ENCODE measurements around the gene CAMK2N1. TPM values are rescaled to one million over a fixed set of nuclear protein-coding genes. Genes with fewer than 3 reads are reported as not detected.

CAMK2N1 gene
- total RNA-seq, 1 donor from 2014 or later, result 13.2 TPM

- Mint-ChIP-seq H3K4me3 (ENCODE audit: unreplicated experiment) (no peak overlapping the region), H3K27ac (ENCODE audit: unreplicated experiment) (no peak overlapping the region), H3K4me1 (ENCODE audit: low read depth) (no peaks in the 10 kb centered on the region), H3K36me3 (ENCODE audit: low read depth) (peaks cover 10% of the 10 kb centered on the region), H3K27me3 (ENCODE audit: low read depth) (no peaks in the 10 kb centered on the region), H3K9me3 (ENCODE audit: low read depth) (no peaks in the 10 kb centered on the region)
- TF ChIP-seq CTCF (IDR thresholded peaks at IDR 0.05), result no peak
- DNase-seq (ENCODE audit: low spot score), result no peak
Observed at GRCh38 chr1:20496241-20496661, 10.2 kb upstream of the CAMK2N1 start.

DNA sequence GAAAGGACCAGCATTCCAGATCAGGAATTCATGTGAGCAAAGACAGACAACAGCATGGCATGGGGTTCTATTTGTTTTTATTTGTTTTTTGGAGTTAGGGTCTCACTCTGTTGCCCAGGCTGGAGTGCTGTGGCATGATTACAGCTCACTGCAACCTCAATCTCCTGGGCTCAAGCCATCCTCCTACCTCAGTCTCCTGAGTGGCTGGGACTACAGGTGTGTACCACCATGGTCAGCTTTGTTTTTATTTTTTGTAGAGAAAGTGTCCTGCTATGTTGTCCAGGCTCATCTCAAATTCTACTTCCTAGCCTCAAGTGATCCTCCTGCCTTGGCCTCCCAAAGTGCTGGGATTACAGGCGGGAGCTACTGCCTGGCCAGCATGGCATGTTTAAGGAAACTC, 9.7 kb upstream of the CAMK2N1 start:
- Mint-ChIP-seq H3K4me1 (ENCODE audit: low read depth) (no peaks in the 10 kb centered on the region), H3K27me3 (ENCODE audit: low read depth) (no peaks in the 10 kb centered on the region), H3K36me3 (ENCODE audit: low read depth) (peaks cover 8% of the 10 kb centered on the region), H3K27ac (ENCODE audit: unreplicated experiment) (peak overlapping the region; percentile 71), H3K9me3 (ENCODE audit: low read depth) (no peaks in the 10 kb centered on the region), H3K4me3 (ENCODE audit: unreplicated experiment) (no peak overlapping the region)
- TF ChIP-seq CTCF (IDR thresholded peaks at IDR 0.05), result no peak
- DNase-seq (ENCODE audit: low spot score), result no peak

DNA sequence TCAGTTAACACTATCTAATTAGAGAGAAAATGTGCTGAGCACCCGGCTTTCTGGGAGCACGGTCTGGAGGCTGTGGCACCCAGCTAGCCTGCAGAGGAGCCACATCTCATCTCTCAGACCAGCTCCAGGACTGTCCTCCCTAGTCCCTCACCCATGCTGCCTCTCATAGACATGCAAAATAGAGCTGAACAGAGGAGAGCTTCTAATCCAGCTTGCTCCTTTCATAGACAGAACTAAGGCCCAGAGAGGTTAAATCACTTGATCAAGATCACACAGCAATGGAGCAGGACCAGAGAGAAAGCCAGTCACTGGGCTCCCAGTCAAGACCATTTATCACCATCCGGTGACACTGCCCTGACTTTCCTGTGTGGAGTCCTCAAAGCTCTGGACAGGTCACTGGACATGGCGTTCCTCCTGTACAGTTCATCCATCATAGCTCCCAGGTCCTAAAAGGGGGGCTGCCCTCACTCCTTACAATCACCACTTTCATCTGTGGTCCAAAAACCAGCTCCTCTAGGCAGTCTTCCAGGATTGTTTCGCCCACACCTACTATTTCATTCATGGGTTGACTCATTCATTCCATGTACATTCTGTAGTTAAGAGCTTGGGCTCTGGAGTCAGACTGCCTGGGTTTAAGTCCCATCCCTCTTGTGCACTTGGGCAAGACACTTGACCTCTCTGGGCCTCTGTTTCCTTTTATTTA, 8.8 kb upstream of the CAMK2N1 start:
- H3K36me3 Mint-ChIP-seq (ENCODE audit: low read depth), result peaks cover 4% of the 10 kb centered on the region
- H3K27ac Mint-ChIP-seq (ENCODE audit: unreplicated experiment), result no peak overlapping the region
- H3K4me1 Mint-ChIP-seq (ENCODE audit: low read depth), result no peaks in the 10 kb centered on the region
- no peak for TF ChIP-seq CTCF (IDR thresholded peaks at IDR 0.05)
- no peak for DNase-seq (ENCODE audit: low spot score)
- H3K27me3 Mint-ChIP-seq (ENCODE audit: low read depth), result peaks cover 4% of the 10 kb centered on the region
- no peaks in the 10 kb centered on the region for H3K9me3 Mint-ChIP-seq (ENCODE audit: low read depth)
- no peak overlapping the region for H3K4me3 Mint-ChIP-seq (ENCODE audit: unreplicated experiment)

DNA sequence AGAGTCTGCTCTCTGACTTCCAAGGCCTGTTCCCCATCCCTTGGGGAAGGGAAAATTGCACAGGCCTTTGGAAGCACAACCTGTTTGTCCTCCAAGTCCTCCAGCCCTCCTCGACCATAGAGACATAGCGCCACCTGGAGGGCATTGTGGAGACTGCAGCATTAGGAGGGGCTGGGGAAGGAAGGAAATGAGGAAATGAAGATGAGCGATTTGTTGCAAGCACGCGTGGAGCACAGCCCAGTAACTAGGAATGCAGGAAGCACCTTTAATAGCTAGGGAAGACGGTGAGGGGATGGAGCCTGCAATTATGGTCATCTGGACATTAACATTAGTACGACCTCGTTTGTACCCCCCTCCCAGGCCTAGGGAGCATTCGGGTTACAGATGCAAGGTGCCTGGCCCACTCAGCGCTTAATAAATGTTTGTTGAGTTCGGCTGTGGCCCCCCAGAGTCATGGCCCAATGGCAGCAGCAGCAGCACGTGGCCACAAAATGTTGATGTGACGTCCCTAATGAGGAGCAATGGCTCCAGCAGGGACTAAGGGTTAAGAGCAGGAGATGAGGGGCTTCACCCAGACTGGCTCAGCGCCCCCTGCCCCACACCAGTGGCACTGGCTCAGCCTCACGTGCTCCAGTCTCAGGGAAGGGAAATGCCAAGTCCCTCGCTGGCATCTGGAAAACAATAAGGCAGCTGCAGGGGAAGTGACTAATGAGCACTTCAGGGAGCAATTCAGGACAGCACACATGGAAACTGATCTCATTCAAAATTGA, 8.0 kb upstream of the CAMK2N1 start:
- no peak overlapping the region for H3K4me3 Mint-ChIP-seq (ENCODE audit: unreplicated experiment)
- DNase-seq (ENCODE audit: low spot score), result peak; percentile 63
- H3K36me3 Mint-ChIP-seq (ENCODE audit: low read depth), result peaks cover under 1% of the 10 kb centered on the region
- no peak overlapping the region for H3K27ac Mint-ChIP-seq (ENCODE audit: unreplicated experiment)
- H3K4me1 Mint-ChIP-seq (ENCODE audit: low read depth), result no peaks in the 10 kb centered on the region
- H3K27me3 Mint-ChIP-seq (ENCODE audit: low read depth), result peaks cover 10% of the 10 kb centered on the region
- H3K9me3 Mint-ChIP-seq (ENCODE audit: low read depth), result no peaks in the 10 kb centered on the region
- TF ChIP-seq CTCF (IDR thresholded peaks at IDR 0.05), result peak; percentile 97

- Mint-ChIP-seq H3K27ac (ENCODE audit: unreplicated experiment) (no peak overlapping the region), H3K27me3 (ENCODE audit: low read depth) (peaks cover 16% of the 10 kb centered on the region), H3K9me3 (ENCODE audit: low read depth) (no peaks in the 10 kb centered on the region), H3K4me3 (ENCODE audit: unreplicated experiment) (no peak overlapping the region), H3K36me3 (ENCODE audit: low read depth) (peaks cover 1% of the 10 kb centered on the region), H3K4me1 (ENCODE audit: low read depth) (no peaks in the 10 kb centered on the region)
- TF ChIP-seq CTCF (IDR thresholded peaks at IDR 0.05), result no peak
- no peak for DNase-seq (ENCODE audit: low spot score)
Observed at GRCh38 chr1:20493309-20493708, 7.3 kb upstream of the CAMK2N1 start.

All from chondrocyte (in vitro differentiated cells).